BJ (cell line): ENCODE data around the gene BRPF1. TPM values are rescaled to one million over a fixed set of nuclear protein-coding genes. Genes with fewer than 3 reads are reported as not detected.

Experiments
- CTCF ChIA-PET: fragments of 350-600 bp; formaldehyde crosslinking; extraction: SDS; loops from one replicate; lab custom pipeline; 2021; ENCODE audit warnings: antibody characterized with exemption, inconsistent platforms; lab: Yijun Ruan, JAX
- POLR2A ChIA-PET: fragments of 300-600 bp; sonication (Branson Sonifier 250); formaldehyde crosslinking; extraction: SDS; loops from one replicate; lab custom pipeline; 2021; ENCODE audit warnings: antibody characterized with exemption; lab: Charles Lee
- DNase-seq: peaks from one replicate; pipeline ENCODE4 v3.0.0-alpha.2; 2011; ENCODE audit warnings: low read depth
- H3K27me3 ChIP-seq: 2 replicates; pipeline ENCODE4 v1.6.0; 2011; ENCODE audit warnings: low read length; ENCODE audit not compliant: control insufficient read depth, insufficient read depth
- H3K36me3 ChIP-seq: 2 replicates; pipeline ENCODE4 v1.5.1; 2011; ENCODE audit warnings: low read length; ENCODE audit not compliant: control insufficient read depth, insufficient read depth
- H3K4me3 ChIP-seq: 2 replicates; pipeline ENCODE4 v1.5.1; 2011; ENCODE audit warnings: low read depth, mild to moderate bottlenecking, control low read depth, low read length
- polyA plus RNA-seq: library from polyadenylated mRNA; depleted of rRNA; stranded (reverse); fragments of >200 nt; gene quantifications from 2 replicates; pipeline ENCODE4 v1.2.3, GENCODE V29; 2011
- TF ChIP-seq, protein P1 (sequence below): IDR thresholded peaks from 2 replicates; pipeline ENCODE4 v1.5.1; 2011; ENCODE audit warnings: low read depth, mild to moderate bottlenecking, control low read depth, inconsistent platforms, low read length, moderate library complexity; ENCODE audit not compliant: insufficient read depth

BRPF1 gene
- polyA plus RNA-seq, 1 experiment: 10.0 TPM

DNA sequence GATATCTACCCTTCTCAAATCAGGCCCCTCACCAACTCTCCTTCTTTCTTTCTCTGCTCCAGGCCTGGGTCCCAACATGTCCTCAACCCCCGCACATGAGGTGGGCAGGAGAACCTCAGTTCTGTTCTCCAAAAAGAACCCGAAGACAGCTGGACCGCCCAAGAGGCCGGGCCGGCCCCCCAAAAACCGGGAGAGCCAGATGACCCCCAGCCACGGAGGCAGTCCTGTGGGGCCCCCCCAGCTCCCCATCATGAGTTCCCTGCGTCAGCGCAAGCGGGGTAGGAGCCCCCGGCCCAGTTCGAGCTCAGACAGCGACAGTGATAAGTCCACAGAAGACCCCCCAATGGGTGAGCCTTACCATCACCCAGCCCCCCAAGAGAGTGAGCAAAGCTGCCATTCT, 12.6 kb downstream of the BRPF1 start:
- CTCF ChIA-PET: interaction anchor here (1.8 kb wide), 1 partner anchor 11 kb away, joined by 4 read pairs; no protein-coding TSS in a partner anchor
- TF ChIP-seq, protein P1, sequence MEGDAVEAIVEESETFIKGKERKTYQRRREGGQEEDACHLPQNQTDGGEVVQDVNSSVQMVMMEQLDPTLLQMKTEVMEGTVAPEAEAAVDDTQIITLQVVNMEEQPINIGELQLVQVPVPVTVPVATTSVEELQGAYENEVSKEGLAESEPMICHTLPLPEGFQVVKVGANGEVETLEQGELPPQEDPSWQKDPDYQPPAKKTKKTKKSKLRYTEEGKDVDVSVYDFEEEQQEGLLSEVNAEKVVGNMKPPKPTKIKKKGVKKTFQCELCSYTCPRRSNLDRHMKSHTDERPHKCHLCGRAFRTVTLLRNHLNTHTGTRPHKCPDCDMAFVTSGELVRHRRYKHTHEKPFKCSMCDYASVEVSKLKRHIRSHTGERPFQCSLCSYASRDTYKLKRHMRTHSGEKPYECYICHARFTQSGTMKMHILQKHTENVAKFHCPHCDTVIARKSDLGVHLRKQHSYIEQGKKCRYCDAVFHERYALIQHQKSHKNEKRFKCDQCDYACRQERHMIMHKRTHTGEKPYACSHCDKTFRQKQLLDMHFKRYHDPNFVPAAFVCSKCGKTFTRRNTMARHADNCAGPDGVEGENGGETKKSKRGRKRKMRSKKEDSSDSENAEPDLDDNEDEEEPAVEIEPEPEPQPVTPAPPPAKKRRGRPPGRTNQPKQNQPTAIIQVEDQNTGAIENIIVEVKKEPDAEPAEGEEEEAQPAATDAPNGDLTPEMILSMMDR: no peak
- H3K27me3 ChIP-seq: no peaks in the 10 kb centered on the region
- H3K36me3 ChIP-seq: peaks cover 66% of the 10 kb centered on the region
- H3K4me3 ChIP-seq: no peak overlapping the region
- POLR2A ChIA-PET: no interaction called here
- DNase-seq: no peak

DNA sequence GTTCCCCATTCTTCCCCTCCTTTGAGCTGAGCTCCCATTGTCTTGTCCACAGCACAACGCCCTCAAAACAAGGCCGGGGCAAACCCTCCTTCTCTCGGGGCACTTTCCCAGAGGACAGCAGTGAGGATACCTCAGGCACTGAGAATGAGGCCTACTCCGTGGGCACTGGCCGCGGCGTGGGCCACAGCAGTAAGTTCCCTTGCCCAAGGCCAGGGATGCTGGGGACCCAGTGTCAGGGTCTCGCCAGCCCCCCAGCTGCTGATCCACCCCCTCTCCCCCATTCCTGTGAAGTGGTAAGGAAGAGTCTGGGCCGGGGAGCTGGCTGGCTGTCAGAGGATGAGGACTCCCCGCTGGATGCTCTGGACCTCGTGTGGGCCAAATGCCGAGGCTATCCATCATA, 14.0 kb downstream of the BRPF1 start:
- no peak overlapping the region for H3K4me3 ChIP-seq
- peaks cover 56% of the 10 kb centered on the region for H3K36me3 ChIP-seq
- ChIA-PET CTCF (no interaction called here), POLR2A (no interaction called here)
- no peak for DNase-seq
- TF ChIP-seq, protein P1: no peak
- no peaks in the 10 kb centered on the region for H3K27me3 ChIP-seq

DNA sequence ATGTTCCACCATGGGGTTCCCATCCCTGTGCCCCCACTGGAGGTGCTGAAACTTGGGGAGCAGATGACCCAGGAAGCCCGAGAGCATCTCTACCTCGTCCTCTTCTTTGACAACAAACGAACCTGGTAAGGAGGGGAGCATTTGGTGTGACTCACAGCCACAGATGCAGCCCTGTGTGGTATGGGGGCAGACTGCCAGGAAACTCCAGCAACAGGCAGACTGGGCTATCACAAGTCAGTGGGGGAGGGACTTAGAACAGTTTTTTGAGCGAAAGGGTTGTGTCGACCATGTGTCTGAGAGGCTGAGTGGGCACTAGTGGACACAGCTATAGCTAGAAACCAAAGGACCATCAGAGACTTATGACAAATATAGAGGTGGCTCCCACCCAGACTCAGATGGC, 14.8 kb downstream of the BRPF1 start:
- Histone ChIP-seq H3K4me3 (no peak overlapping the region), H3K27me3 (no peaks in the 10 kb centered on the region), H3K36me3 (peaks cover 50% of the 10 kb centered on the region)
- POLR2A ChIA-PET: no interaction called here
- DNase-seq: no peak
- TF ChIP-seq, protein P1: no peak
- CTCF ChIA-PET: no interaction called here

DNA sequence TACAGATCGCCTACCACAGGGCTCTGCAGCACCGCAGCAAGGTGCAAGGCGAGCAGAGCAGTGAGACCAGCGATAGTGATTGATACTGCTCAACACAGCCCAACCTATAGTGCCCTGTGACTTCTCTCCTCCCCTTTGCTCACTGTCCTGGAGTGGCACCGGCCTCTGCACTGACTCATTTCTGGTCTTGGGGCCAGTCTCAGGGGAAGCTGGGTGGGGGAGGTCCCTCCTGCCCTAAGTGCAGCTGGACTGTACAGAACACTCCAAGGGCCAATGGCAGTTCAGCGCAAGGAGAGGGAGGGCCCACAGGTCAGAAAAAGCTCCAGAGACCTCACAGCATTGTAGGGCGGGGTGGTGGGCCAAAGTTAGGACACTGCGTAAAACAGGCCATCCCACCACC, 15.7 kb downstream of the BRPF1 start:
- TF ChIP-seq, protein P1: no peak
- H3K4me3 ChIP-seq: no peak overlapping the region
- peaks cover 46% of the 10 kb centered on the region for H3K36me3 ChIP-seq
- ChIA-PET POLR2A (no interaction called here), CTCF (interaction anchor here (1.0 kb wide), 1 partner anchor 13 kb away, joined by 3 read pairs; no protein-coding TSS in a partner anchor)
- DNase-seq: no peak
- H3K27me3 ChIP-seq: no peaks in the 10 kb centered on the region

DNA sequence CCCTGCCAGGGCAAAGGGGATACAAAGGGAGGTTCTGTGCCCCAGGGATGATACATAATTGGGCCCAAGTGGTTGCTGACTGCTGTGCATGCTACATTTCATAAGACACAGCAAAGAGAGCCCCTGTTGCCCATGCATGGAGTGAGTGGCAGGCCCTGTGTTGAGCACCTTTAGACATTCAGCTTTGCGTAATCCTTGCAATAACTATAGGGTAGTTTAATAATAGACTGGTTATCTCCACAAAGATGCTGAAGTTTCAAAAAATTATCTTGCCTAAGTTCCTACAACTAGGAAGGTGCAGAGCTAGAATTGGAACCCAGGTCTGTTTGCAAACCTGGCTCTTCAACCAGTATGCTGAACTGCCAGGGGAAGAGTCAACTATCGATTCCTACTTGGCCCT, 16.5 kb downstream of the BRPF1 start:
- TF ChIP-seq, protein P1: no peak
- H3K27me3 ChIP-seq: no peaks in the 10 kb centered on the region
- CTCF ChIA-PET: interaction anchor here (1.3 kb wide), 1 partner anchor 9 kb away, joined by 3 read pairs; no protein-coding TSS in a partner anchor
- no peak for DNase-seq
- POLR2A ChIA-PET: no interaction called here
- peaks cover 41% of the 10 kb centered on the region for H3K36me3 ChIP-seq
- no peak overlapping the region for H3K4me3 ChIP-seq
